ENCODE data around the gene BCAP29. TPM values are rescaled to one million over a fixed set of nuclear protein-coding genes. Genes with fewer than 3 reads are reported as not detected.

Gene BCAP29
- total and polyA plus RNA-seq, 10 donors, result 11.2 to 139 (median 39.0) TPM

DNA sequence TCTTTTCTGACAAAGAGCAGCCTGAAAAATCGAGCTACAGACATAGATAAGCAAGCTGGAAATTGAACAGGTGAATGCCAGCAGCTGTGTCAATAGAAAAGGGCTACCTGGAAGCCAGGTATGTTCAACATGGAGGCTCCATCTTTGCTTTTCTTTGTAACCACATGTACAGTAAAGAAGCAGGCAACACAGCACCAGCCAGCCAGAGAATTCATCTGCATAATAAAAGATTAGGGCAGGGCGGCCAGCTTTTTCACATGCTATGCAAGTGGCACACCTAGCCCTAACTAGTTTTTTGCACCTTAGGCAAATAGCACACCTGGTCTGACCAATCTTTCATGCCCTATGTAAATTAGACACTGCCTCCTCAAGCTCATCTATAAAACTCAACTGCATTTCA lies 42.0 kb upstream of the BCAP29 start:
- TF ChIP-seq, protein P1, sequence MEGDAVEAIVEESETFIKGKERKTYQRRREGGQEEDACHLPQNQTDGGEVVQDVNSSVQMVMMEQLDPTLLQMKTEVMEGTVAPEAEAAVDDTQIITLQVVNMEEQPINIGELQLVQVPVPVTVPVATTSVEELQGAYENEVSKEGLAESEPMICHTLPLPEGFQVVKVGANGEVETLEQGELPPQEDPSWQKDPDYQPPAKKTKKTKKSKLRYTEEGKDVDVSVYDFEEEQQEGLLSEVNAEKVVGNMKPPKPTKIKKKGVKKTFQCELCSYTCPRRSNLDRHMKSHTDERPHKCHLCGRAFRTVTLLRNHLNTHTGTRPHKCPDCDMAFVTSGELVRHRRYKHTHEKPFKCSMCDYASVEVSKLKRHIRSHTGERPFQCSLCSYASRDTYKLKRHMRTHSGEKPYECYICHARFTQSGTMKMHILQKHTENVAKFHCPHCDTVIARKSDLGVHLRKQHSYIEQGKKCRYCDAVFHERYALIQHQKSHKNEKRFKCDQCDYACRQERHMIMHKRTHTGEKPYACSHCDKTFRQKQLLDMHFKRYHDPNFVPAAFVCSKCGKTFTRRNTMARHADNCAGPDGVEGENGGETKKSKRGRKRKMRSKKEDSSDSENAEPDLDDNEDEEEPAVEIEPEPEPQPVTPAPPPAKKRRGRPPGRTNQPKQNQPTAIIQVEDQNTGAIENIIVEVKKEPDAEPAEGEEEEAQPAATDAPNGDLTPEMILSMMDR (IDR thresholded peaks at IDR 0.05 in 8 of 11, conservative IDR thresholded peaks at IDR 0.05 in 3 of 11), result no peak
- TF ChIP-seq POLR2A (IDR thresholded peaks at IDR 0.05) (no peak), POLR2AphosphoS5 (IDR thresholded peaks at IDR 0.05) (no peak)
- Histone ChIP-seq H3K27me3 (replicated peaks in 1 of 7) (no peaks in the 10 kb centered on the region), H3K9me3 (peaks cover 0 to 10% (median 0%) of the 10 kb centered on the region in 8 donors), H3K4me3 (no peak overlapping the region), H3K27ac (no peak overlapping the region), H3K4me1 (no peaks in the 10 kb centered on the region), H3K36me3 (peaks cover 0 to 76% (median 7%) of the 10 kb centered on the region in 6 donors)
- intact Hi-C loops (cut with DNase I; ENCODE audit: low total_unique reads), result no loop called here
- DNase-seq, result no peak
- 72 to 98% (median 86%) methylated on average over 2 of the region's 2 CpGs for WGBS, 5 donors

DNA sequence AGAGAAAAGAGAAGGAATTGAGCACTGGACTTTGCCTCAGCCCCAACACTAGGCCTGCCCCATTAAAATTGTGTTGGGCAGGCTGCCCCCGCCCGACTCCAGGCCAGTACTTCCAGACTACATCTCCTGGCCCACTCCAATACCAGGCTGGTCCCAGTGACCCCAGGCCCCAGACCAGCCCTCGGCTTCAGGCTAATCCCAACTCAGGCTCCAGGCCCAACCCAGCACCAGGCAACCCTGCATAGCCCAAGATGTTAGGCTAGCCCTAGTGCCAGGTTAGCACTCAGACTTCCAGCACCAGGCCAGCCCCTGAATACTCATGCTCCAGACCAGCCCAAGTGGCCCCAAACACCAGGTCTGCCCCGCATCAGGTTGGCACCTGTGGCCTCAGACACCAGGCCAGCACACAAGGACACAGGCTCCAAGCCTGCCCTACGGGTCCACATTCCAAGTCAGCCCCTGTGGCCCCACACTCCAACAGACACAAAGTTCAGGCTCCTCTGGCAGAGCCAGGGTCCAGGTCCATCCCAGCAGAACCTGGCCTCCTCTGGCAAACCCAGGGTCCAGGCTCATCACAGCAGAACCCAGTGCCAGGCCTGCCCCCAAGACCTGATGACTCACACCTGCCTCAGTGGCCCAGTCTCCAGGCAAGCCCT lies 36.6 kb upstream of the BCAP29 start:
- no peak for DNase-seq
- no peaks in the 10 kb centered on the region for H3K4me1 ChIP-seq
- H3K36me3 ChIP-seq, result peaks cover 0 to 96% (median 40%) of the 10 kb centered on the region in 6 donors
- no peak overlapping the region for H3K27ac ChIP-seq
- WGBS, 5 donors, result 81 to 97% (median 91%) methylated on average over 3 to 5 of the region's 5 CpGs
- H3K9me3 ChIP-seq, result peaks cover 7 to 28% (median 24%) of the 10 kb centered on the region in 8 donors
- H3K27me3 ChIP-seq (replicated peaks in 1 of 7), result no peaks in the 10 kb centered on the region
- no peak overlapping the region for H3K4me3 ChIP-seq
- intact Hi-C loops (cut with DNase I; ENCODE audit: low total_unique reads), result no loop called here
- TF ChIP-seq POLR2A (IDR thresholded peaks at IDR 0.05) (no peak), POLR2AphosphoS5 (IDR thresholded peaks at IDR 0.05) (no peak)

DNA sequence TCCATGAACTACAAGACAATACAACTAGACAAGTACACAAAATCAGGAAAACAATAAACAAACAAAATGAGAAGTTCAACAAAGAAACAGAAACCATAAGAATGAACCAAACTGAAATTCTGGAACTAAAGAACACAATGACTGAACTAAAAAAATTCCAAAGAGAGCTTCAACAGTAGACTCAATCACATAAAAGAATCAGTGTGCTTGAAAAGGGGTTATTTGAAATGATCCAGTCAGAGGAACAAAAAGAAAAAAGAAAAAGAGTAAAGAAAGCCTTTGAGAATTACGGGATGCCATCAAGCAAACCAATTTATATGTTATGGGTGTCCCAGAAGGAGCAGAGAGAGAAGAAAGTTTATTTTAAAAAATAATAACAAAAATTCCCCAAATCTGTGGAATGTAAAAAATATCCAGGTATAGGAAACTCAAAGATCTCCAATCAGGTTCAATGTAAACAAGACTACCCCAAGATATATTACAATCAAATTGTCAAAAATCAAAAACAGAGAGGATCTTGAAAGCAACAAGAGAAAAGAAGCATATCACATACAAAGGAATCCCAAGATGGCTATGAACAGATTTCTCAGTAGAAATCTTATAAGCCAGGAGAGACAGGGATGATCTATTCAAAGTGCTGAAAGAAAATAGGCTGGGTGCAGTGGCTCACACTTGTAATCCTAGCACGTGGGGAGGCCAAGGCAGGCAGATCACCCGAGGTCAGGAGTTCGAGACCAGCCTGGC lies 35.0 kb upstream of the BCAP29 start:
- TF ChIP-seq, protein P1 (IDR thresholded peaks at IDR 0.05 in 8 of 11, conservative IDR thresholded peaks at IDR 0.05 in 3 of 11), result no peak
- peaks cover 0 to 88% (median 40%) of the 10 kb centered on the region in 6 donors for H3K36me3 ChIP-seq
- no peaks in the 10 kb centered on the region for H3K4me1 ChIP-seq
- 91 to 98% (median 95%) methylated on average over 4 of the region's 4 CpGs for WGBS, 5 donors
- intact Hi-C loops (cut with DNase I; ENCODE audit: low total_unique reads), result no loop called here
- H3K27me3 ChIP-seq (replicated peaks in 1 of 7), result no peaks in the 10 kb centered on the region
- peaks cover 7 to 28% (median 24%) of the 10 kb centered on the region in 8 donors for H3K9me3 ChIP-seq
- DNase-seq, result no peak
- no peak overlapping the region for H3K27ac ChIP-seq
- no peak overlapping the region for H3K4me3 ChIP-seq

DNA sequence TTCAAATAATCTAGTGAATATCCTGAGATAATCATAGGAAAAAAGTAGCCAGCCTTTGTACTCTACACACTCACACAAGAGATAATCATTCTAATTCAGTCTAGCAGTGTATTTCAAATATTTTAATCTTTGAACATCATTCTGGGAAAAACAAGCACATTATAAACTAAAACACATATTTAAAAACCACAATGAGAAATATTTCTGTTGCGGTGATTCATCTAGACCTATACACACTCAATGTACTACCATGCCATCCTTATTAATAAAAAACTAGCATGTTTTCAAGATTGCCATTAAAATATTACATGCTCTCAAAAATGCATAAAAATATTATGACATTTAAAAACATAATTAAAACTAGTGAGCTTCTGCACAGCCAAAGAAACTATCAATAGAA lies 28.1 kb upstream of the BCAP29 start:
- Histone ChIP-seq H3K4me1 (peaks cover 0 to 15% (median 0%) of the 10 kb centered on the region in 6 donors), H3K4me3 (no peak overlapping the region), H3K9me3 (peaks cover 0 to 2% (median 0%) of the 10 kb centered on the region in 8 donors), H3K27me3 (replicated peaks in 1 of 7) (no peaks in the 10 kb centered on the region), H3K36me3 (peaks cover 0 to 72% (median 40%) of the 10 kb centered on the region in 6 donors), H3K27ac (no peak overlapping the region)
- intact Hi-C loops (cut with DNase I; ENCODE audit: low total_unique reads), result no loop called here
- DNase-seq, result no peak
- TF ChIP-seq POLR2AphosphoS5 (IDR thresholded peaks at IDR 0.05), result no peak
- TF ChIP-seq POLR2A (IDR thresholded peaks at IDR 0.05), result no peak
- TF ChIP-seq, protein P1 (IDR thresholded peaks at IDR 0.05 in 8 of 11, conservative IDR thresholded peaks at IDR 0.05 in 3 of 11), result no peak
- 96 to 100% (median 98%) methylated on average over 1 of the region's 1 CpG for WGBS, 5 donors

All from spleen (tissue), 11 donors.